ENCODE measurements around the gene PDZD2.

PDZD2 gene

DNA sequence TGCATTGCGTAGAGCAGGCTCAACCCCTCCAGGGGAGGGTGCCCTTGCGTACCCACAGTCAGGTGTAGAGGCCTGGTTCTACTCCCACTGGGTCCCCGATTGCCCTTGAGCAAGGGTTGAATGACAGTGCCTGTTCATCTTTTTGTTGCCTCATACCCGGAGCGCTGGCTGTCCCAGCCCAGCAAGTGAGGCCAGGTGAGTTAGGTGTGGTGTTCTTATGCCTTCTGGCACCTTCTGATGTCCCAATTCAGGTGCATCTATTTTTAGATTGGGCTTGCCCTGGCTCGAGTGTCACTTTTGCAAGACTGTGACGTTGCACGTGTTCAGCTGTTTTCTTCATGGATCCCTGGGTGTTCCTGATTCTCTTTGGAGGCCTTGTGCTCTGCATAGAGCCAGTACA lies 277.4 kb downstream of the PDZD2 start:
- TF ChIP-seq, protein P1, sequence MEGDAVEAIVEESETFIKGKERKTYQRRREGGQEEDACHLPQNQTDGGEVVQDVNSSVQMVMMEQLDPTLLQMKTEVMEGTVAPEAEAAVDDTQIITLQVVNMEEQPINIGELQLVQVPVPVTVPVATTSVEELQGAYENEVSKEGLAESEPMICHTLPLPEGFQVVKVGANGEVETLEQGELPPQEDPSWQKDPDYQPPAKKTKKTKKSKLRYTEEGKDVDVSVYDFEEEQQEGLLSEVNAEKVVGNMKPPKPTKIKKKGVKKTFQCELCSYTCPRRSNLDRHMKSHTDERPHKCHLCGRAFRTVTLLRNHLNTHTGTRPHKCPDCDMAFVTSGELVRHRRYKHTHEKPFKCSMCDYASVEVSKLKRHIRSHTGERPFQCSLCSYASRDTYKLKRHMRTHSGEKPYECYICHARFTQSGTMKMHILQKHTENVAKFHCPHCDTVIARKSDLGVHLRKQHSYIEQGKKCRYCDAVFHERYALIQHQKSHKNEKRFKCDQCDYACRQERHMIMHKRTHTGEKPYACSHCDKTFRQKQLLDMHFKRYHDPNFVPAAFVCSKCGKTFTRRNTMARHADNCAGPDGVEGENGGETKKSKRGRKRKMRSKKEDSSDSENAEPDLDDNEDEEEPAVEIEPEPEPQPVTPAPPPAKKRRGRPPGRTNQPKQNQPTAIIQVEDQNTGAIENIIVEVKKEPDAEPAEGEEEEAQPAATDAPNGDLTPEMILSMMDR (IDR thresholded peaks at IDR 0.05; ENCODE audit: extremely low read depth, insufficient read depth, missing control alignments): no peak
- in situ Hi-C loops (cut with MboI; ENCODE audit: low pct_unique_long_range_greater_than_20kb, low sequenced_read_pairs, unreplicated experiment): no loop called here
- no peak for DNase-seq (ENCODE audit: low spot score)

DNA sequence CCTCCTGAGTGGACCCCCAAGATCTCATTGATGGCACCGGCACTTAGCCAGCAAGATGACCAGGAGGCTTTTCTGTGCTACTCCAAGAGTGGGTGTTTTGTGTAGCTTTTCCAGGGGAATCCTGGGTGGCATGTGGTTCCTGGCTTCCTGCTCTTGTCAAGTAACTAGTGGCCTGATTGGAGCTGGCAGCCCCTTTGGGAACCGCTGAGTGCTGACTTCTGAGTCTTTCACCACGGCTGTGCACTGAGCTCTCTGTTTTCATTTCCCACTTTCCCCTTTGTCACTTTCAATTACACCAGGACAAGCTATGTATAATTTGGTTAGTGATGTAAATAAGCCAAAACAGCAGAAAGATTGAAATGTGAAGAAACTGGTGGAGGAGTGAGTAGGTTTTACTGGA lies 279.8 kb downstream of the PDZD2 start:
- DNase-seq (ENCODE audit: low spot score): no peak
- TF ChIP-seq, protein P1 (IDR thresholded peaks at IDR 0.05; ENCODE audit: extremely low read depth, insufficient read depth, missing control alignments): no peak
- in situ Hi-C loops (cut with MboI; ENCODE audit: low pct_unique_long_range_greater_than_20kb, low sequenced_read_pairs, unreplicated experiment): no loop called here

DNA sequence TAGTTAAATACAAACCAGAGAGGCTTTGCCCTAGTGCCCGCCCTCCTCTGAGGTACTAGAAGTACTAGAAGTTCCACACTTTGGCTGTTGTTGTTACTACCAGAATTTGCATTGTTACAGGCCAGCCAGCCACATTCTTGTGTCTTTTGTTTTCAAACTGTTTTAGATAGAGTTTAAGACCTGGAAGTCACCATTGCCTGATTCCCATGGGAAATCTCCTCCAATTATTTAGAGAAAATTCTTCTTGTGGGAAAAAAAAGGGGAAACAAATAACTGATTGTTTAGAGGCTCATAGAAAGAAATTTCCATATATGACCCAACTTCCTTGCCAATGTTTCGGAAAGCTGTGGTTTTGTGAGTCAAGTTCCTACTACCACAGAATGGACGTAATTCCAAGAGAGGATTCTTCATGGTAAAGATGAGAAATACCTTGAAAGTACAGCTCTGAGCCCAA lies 282.9 kb downstream of the PDZD2 start:
- in situ Hi-C loops (cut with MboI; ENCODE audit: low pct_unique_long_range_greater_than_20kb, low sequenced_read_pairs, unreplicated experiment): no loop called here
- DNase-seq (ENCODE audit: low spot score): no peak
- TF ChIP-seq, protein P1 (IDR thresholded peaks at IDR 0.05; ENCODE audit: extremely low read depth, insufficient read depth, missing control alignments): no peak

DNA sequence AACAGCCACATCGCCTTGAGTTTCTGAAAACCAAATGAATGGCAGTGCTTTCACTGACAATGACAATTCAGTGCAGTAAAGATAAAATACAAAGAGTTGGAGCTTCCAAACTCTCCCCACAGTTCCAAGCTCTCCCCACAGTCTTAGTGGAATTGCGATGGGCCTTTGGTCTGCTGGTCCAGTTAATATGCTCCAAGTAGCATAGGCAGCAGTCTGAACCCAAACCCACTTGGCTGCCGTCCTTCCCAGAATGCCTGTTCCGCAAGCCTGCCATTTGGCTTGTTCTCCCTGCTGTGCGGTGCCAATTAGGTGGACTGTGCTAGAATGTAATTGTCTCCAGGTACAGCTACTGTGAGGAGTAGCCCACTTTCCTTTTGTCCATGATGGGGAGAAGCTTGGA lies 285.1 kb downstream of the PDZD2 start:
- no peak for DNase-seq (ENCODE audit: low spot score)
- TF ChIP-seq, protein P1 (IDR thresholded peaks at IDR 0.05; ENCODE audit: extremely low read depth, insufficient read depth, missing control alignments): no peak
- in situ Hi-C loops (cut with MboI; ENCODE audit: low pct_unique_long_range_greater_than_20kb, low sequenced_read_pairs, unreplicated experiment): no loop called here

DNA sequence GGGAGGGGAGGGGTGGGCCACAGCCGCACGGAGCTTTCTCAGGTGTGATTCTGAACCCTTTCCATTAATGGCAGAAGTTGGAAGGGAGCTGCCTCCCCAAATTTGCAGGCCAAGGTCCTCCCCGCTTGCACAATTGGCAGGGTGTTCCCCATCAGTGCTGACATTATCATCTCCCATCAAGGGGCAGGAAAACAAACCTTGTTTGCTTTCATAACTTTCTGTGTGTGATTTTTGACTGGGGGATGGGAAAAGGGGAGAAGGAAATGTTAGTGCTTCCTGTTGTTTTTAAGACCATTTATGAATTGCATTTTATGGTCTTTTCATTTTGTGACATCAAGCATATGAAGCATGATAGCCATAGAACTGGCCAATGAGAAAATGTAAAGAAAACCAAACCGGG lies 292.9 kb downstream of the PDZD2 start:
- TF ChIP-seq, protein P1 (IDR thresholded peaks at IDR 0.05; ENCODE audit: extremely low read depth, insufficient read depth, missing control alignments): no peak
- in situ Hi-C loops (cut with MboI; ENCODE audit: low pct_unique_long_range_greater_than_20kb, low sequenced_read_pairs, unreplicated experiment): no loop called here
- no peak for DNase-seq (ENCODE audit: low spot score)

DNA sequence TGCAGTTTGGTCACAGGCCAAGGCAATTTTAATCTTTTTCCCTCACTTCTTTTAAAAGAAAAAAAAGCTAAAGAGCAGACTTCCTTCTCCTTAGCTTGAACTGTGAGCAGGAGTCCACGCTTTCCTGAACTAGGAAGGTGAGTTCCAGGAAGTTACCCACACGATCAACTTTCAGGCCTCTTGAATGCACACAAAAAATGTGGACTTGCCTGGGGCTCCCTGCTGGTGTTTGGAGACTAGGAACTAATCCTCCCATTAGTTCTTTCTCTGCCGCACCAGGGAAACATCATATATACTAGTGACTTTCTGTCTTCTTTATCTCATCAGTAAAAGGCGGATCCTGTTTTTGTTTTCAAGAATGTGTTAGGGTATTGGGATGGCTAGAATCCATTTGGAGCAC lies 295.2 kb downstream of the PDZD2 start:
- TF ChIP-seq, protein P1 (IDR thresholded peaks at IDR 0.05; ENCODE audit: extremely low read depth, insufficient read depth, missing control alignments): no peak
- in situ Hi-C loops (cut with MboI; ENCODE audit: low pct_unique_long_range_greater_than_20kb, low sequenced_read_pairs, unreplicated experiment): no loop called here
- DNase-seq (ENCODE audit: low spot score): no peak

Data from GM13977 (cell line).